Measurements from ENCODE around the gene INPP5A.

Gene INPP5A

DNA sequence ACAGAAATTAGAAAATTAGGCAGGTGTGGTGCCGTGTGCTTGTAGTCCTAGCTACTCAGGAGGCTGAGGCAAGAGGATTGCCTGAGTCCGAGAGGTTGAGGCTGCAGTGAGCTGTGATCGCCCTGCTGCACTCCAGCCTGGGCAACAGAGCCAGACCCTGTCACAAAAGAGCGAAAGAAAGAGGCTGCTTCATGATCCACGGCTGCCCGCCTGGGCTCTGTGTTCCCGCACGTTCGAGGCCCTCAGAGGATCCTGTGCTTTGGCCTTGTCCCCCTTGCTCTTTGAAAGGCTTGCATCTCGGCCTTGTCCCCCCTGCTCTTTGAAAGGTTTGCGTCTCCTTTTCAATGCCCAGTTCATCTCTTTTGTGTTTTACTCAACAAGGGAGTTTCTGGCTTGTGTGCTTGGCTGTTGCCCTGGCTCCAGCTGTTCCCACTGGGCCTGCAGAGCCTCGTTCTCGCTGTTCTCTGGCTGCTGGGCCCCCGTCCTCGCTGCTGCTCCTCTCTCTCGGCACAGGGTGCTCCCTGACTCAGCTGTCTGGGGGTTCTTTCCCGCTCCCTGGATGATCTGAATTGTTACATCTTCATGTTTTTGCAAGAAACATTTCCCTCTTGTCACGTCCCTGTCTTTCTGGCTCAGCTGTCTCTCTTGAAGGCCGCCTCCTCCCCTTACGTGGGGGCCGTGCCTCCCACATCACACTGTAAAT lies 45.1 kb upstream of the INPP5A start:
- TF ChIP-seq, protein P1, sequence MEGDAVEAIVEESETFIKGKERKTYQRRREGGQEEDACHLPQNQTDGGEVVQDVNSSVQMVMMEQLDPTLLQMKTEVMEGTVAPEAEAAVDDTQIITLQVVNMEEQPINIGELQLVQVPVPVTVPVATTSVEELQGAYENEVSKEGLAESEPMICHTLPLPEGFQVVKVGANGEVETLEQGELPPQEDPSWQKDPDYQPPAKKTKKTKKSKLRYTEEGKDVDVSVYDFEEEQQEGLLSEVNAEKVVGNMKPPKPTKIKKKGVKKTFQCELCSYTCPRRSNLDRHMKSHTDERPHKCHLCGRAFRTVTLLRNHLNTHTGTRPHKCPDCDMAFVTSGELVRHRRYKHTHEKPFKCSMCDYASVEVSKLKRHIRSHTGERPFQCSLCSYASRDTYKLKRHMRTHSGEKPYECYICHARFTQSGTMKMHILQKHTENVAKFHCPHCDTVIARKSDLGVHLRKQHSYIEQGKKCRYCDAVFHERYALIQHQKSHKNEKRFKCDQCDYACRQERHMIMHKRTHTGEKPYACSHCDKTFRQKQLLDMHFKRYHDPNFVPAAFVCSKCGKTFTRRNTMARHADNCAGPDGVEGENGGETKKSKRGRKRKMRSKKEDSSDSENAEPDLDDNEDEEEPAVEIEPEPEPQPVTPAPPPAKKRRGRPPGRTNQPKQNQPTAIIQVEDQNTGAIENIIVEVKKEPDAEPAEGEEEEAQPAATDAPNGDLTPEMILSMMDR (IDR thresholded peaks at IDR 0.05; ENCODE audit: unreplicated experiment in 3 of 3): no peak
- Mint-ChIP-seq H3K27ac (peak overlapping the region; percentile 93 to 96 (median 93)), H3K27me3 (ENCODE audit: low read depth) (peaks cover 15% of the 10 kb centered on the region), H3K4me1 (peaks cover 50% of the 10 kb centered on the region), H3K9me3 (no peaks in the 10 kb centered on the region), H3K4me3 (peak overlapping the region in 1 of 3 experiments; percentile 1), H3K36me3 (ENCODE audit: low read depth) (no peaks in the 10 kb centered on the region)

DNA sequence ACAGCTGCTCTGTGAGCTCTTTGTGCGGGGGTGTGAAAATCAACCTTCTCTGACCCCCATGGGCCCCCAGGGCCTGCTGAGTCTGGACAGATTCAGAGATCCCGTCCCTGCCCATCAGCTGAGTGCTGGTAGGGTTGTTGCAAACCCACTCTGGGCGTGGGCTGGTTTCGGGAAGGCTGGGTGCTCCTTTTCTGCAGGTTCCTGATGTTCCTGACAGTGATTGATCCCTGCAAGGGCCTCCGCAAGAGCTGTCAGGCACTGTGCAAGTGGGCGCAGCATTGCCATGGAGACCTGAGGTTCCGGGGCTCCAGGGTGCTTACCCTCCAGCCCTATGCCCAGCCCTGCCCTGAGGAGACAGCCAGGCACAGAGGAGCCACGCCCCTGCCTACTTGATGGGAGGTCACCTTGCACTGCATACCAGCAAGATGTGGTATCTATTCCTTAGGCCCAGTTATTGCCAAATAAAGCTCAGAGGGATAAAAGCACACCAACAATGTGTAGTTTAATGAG lies 44.3 kb upstream of the INPP5A start:
- peak overlapping the region in 1 of 3 experiments; percentile 1 for H3K4me3 Mint-ChIP-seq
- H3K4me1 Mint-ChIP-seq: peaks cover 51% of the 10 kb centered on the region
- H3K36me3 Mint-ChIP-seq (ENCODE audit: low read depth): no peaks in the 10 kb centered on the region
- TF ChIP-seq, protein P1 (IDR thresholded peaks at IDR 0.05; ENCODE audit: unreplicated experiment in 3 of 3): no peak
- no peaks in the 10 kb centered on the region for H3K9me3 Mint-ChIP-seq
- H3K27ac Mint-ChIP-seq: peak overlapping the region; percentile 93 to 96 (median 93)
- peaks cover 10% of the 10 kb centered on the region for H3K27me3 Mint-ChIP-seq (ENCODE audit: low read depth)

DNA sequence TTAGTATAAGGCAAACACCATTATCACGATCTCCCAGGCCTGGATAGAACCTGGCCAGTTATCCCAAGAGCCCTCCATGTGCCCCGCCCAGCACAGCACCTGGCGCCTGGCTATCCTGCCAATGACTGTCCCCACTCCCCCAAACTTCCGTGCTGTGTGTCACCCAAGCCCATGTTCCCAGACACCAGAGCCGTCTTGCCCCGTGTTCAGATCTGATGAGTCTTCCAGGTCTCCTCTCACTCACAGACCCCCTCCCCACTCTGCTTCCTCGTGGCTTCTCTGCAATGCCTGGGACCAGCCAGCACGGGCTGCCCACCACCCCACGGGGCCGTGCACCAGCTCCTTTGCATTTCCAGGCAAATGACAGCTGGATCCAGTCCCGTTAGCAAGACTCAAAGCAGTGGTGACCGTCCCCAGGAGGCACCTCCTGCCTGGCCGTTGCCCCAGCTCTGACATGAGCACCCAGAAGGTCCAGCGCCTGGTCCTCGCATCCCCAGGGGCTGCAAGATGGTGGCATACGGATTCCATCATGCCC lies 43.8 kb upstream of the INPP5A start:
- H3K4me1 Mint-ChIP-seq: peaks cover 56% of the 10 kb centered on the region
- peaks cover 15% of the 10 kb centered on the region for H3K27me3 Mint-ChIP-seq (ENCODE audit: low read depth)
- H3K27ac Mint-ChIP-seq: peak overlapping the region in 2 of 3 experiments; percentile 68 to 93
- TF ChIP-seq, protein P1 (IDR thresholded peaks at IDR 0.05; ENCODE audit: unreplicated experiment in 3 of 3): no peak
- H3K36me3 Mint-ChIP-seq (ENCODE audit: low read depth): no peaks in the 10 kb centered on the region
- no peaks in the 10 kb centered on the region for H3K9me3 Mint-ChIP-seq
- no peak overlapping the region for H3K4me3 Mint-ChIP-seq

DNA sequence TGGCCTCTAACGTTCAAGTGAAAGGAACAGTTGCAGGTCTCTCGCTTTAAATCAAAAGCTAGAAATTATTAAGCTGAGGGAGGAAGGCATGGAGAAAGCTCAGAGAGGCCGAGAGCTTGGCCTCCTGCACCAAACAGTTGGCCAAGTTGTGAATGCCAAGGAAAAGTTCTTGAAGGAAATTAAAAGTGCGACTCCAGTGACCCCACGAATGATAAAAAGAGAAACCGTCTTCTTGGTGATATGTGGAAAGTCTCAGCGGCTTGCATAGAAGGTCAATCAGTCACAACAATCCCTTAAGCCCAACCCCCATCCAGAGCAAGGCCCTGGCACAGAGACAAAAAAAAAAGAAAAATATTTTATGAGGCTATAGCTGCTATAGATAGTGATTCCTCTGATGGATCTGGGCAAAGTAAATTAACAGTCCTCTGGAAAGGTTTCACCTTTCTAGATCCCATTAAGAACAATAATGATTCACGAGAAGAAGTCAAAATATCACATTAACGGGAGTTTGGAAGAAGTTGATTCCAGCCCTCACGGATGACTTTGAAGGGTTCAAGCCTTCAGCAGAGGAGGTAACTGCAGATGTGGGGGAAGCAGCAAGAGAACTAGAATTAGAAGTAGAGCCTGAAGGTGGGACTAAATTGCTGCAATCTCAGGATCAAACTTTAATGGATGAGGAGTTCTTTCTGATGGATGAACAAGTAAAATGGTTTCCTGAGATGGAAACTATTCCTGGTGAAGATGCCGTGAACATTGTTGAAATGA lies 42.5 kb upstream of the INPP5A start:
- peak overlapping the region; percentile 3 to 93 (median 68) for H3K27ac Mint-ChIP-seq
- H3K9me3 Mint-ChIP-seq: no peaks in the 10 kb centered on the region
- TF ChIP-seq, protein P1 (IDR thresholded peaks at IDR 0.05; ENCODE audit: unreplicated experiment in 3 of 3): no peak
- H3K4me1 Mint-ChIP-seq: peaks cover 59% of the 10 kb centered on the region
- H3K4me3 Mint-ChIP-seq: peak overlapping the region in 2 of 3 experiments; percentile 12 to 18
- peaks cover 9% of the 10 kb centered on the region for H3K27me3 Mint-ChIP-seq (ENCODE audit: low read depth)
- no peaks in the 10 kb centered on the region for H3K36me3 Mint-ChIP-seq (ENCODE audit: low read depth)

DNA sequence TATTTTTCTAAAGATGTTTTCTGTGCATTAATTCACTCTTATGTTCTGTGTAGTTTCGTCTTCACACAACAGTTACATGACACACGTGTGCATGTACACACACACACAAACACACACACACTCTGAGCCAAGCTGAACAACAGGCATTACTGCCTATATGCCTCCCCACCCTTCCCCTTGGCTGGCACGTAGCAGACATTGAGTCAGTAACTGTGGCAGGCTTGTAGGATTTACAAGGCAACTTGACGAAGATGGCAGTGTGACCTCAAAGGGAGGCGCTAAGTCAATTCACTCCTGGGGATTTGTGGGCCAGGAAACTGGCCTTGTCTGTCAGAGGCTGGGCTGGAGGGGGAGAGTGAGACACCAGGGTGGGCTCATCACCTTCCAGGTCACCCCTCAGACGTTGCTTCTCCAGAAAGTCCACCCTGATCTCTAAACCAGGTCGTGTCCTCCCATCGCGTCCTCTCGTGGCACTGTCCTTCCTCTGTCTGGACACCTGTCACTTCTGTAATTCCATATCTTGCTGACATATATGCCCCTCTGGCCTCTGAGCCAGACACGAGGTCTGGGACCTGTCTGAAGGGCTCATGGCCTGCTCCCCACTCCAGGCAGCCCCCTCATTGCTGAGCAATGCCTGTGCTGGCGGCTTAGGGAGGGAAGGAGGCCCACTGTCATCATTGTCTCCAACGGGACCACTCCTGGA lies 41.1 kb upstream of the INPP5A start:
- no peaks in the 10 kb centered on the region for H3K36me3 Mint-ChIP-seq (ENCODE audit: low read depth)
- H3K4me3 Mint-ChIP-seq: no peak overlapping the region
- H3K27ac Mint-ChIP-seq: peak overlapping the region in 2 of 3 experiments; percentile 4 to 66

More for the DNA sequence above, 41.1 kb upstream of the INPP5A start:
- H3K27me3 Mint-ChIP-seq (ENCODE audit: low read depth): peaks cover 9% of the 10 kb centered on the region
- TF ChIP-seq, protein P1 (IDR thresholded peaks at IDR 0.05; ENCODE audit: unreplicated experiment in 3 of 3): no peak
- no peaks in the 10 kb centered on the region for H3K9me3 Mint-ChIP-seq
- H3K4me1 Mint-ChIP-seq: peaks cover 66% of the 10 kb centered on the region

Data from nephron (organoid).